ENCODE data around the gene MARCKSL1.
A peak's percentile ranks its signal among the peaks of the same experiment; 100 is the strongest.
"Not testable (repeated sequence)": the region's sequence is repeated elsewhere in the genome, so short reads cannot be mapped to it uniquely, and the experiment has no call there.

The MARCKSL1 gene

DNA sequence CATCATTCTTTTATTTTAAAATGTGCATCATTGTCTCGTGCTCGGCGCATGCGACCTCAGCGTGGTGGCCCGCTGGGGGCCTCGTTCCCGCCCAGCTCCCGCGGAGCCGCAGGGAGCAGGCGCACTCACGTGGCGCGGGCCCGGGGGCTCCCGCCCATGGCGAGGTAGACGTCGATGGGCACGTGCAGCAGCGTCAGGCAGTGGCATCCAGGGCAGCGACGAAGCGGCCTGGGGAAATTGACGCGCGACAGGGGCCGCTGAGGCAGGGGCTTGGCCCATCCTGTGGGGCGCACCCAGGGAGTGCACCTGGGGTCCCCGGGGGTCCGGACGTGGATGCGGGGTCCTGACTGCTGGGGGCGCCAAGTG lies 25.3 kb upstream of the MARCKSL1 start:
- H3K27me3 ChIP-seq (replicated peaks in 2 of 5; ENCODE audit: control insufficient read depth in 4 of 5, insufficient read depth in 5 of 5, low read length in 4 of 5): peaks cover 0 to 14% (median 2%) of the 10 kb centered on the region in 5 experiments
- no peak overlapping the region for H3K27ac ChIP-seq (ENCODE audit: insufficient read depth in 1 of 2, low read depth in 1 of 2, low read length in 2 of 2, poor library complexity in 1 of 2, severe bottlenecking in 2 of 2)
- CTCF ChIA-PET: interaction anchor here (1.6 kb wide), 1 partner anchor 145 kb away, joined by 3 read pairs; no protein-coding TSS in a partner anchor
- H3K4me1 ChIP-seq (ENCODE audit: control extremely low read depth in 1 of 4, control insufficient read depth in 4 of 4, insufficient read depth in 4 of 4, low read length in 3 of 4): peaks cover 3 to 18% (median 15%) of the 10 kb centered on the region in 4 experiments
- no peaks in the 10 kb centered on the region for H3K9me3 ChIP-seq (ENCODE audit: control extremely low read depth in 1 of 5, control insufficient read depth in 4 of 5, insufficient read depth in 2 of 5, low read depth in 1 of 5, low read length in 4 of 5)
- POLR2A ChIA-PET: interaction anchor here (2.9 kb wide), 1 partner anchor 26 kb away, joined by 13 read pairs; the partner anchor contains the start of gene MARCKSL1
- H3K36me3 ChIP-seq (ENCODE audit: control insufficient read depth in 4 of 4, insufficient read depth in 4 of 4, low read length in 3 of 4): peaks cover 2 to 22% (median 22%) of the 10 kb centered on the region in 4 experiments
- DNase-seq: peak in 1 of 3 donors; percentile 25
- no peak overlapping the region for H3K4me3 ChIP-seq (ENCODE audit: control insufficient read depth in 1 of 7, extremely low read depth in 1 of 7, insufficient read depth in 4 of 7, low read depth in 2 of 7, low read length in 6 of 7)
- WGBS (ENCODE audit: insufficient coverage): 55% methylated on average over 12 of the region's 35 CpGs

GRCh38 chr1:32358435-32358834 lies 22.4 kb upstream of the MARCKSL1 start:
- ChIA-PET POLR2A (no interaction called here), CTCF (interaction anchor here (1.0 to 2.1 kb wide), 2 partner anchors 8 to 21 kb away, joined by 3 to 9 read pairs; no protein-coding TSS in a partner anchor)

DNA sequence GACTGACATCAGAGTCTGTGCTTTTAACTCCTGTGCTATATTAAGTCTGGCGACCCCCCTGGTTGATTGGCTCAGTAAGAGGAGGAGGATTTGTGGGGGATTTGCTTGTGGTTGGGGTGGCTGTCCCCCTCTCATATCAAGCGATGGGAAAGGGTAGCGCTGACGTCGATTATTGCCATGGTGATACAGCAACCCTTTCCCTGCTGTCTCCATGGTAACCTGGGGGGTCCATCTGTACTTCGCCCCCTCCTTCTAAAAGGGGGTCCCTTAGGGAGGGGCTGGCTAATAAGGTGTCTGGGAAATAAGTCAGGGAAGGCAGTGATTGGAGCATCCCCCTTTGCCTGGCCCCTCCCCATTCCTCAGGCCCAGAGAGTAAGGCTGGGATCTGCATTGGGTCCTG lies 21.6 kb upstream of the MARCKSL1 start:
- POLR2A ChIA-PET: no interaction called here

More at GRCh38 chr1:32358435-32358834, 22.4 kb upstream of the MARCKSL1 start:
- peaks cover 0 to 14% (median 2%) of the 10 kb centered on the region in 5 experiments for H3K27me3 ChIP-seq (replicated peaks in 2 of 5; ENCODE audit: control insufficient read depth in 4 of 5, insufficient read depth in 5 of 5, low read length in 4 of 5)
- H3K36me3 ChIP-seq (ENCODE audit: control insufficient read depth in 4 of 4, insufficient read depth in 4 of 4, low read length in 3 of 4): peaks cover 0 to 4% (median 2%) of the 10 kb centered on the region in 4 experiments
- peaks cover 3 to 20% (median 17%) of the 10 kb centered on the region in 4 experiments for H3K4me1 ChIP-seq (ENCODE audit: control extremely low read depth in 1 of 4, control insufficient read depth in 4 of 4, insufficient read depth in 4 of 4, low read length in 3 of 4)
- H3K27ac ChIP-seq (ENCODE audit: insufficient read depth in 1 of 2, low read depth in 1 of 2, low read length in 2 of 2, poor library complexity in 1 of 2, severe bottlenecking in 2 of 2): no peak overlapping the region
- no peak overlapping the region for H3K4me3 ChIP-seq (ENCODE audit: control insufficient read depth in 1 of 7, extremely low read depth in 1 of 7, insufficient read depth in 4 of 7, low read depth in 2 of 7, low read length in 6 of 7)
- 100% methylated on average over 3 of the region's 3 CpGs for WGBS (ENCODE audit: insufficient coverage)
- H3K9me3 ChIP-seq (ENCODE audit: control extremely low read depth in 1 of 5, control insufficient read depth in 4 of 5, insufficient read depth in 2 of 5, low read depth in 1 of 5, low read length in 4 of 5): no peaks in the 10 kb centered on the region
- no peak for DNase-seq

GRCh38 chr1:32356478-32356877 lies 20.4 kb upstream of the MARCKSL1 start:
- peaks cover 3 to 29% (median 18%) of the 10 kb centered on the region in 4 experiments for H3K4me1 ChIP-seq (ENCODE audit: control extremely low read depth in 1 of 4, control insufficient read depth in 4 of 4, insufficient read depth in 4 of 4, low read length in 3 of 4)
- H3K27me3 ChIP-seq (replicated peaks in 2 of 5; ENCODE audit: control insufficient read depth in 4 of 5, insufficient read depth in 5 of 5, low read length in 4 of 5): peaks cover 0 to 4% (median 0%) of the 10 kb centered on the region in 5 experiments
- no peaks in the 10 kb centered on the region for H3K9me3 ChIP-seq (ENCODE audit: control extremely low read depth in 1 of 5, control insufficient read depth in 4 of 5, insufficient read depth in 2 of 5, low read depth in 1 of 5, low read length in 4 of 5)
- ChIA-PET POLR2A (interaction anchor here (0.6 kb wide), 2 partner anchors 16 to 153 kb away, joined by 3 to 4 read pairs; no protein-coding TSS in a partner anchor), CTCF (interaction anchor here (1.5 kb wide), 1 partner anchor 24 kb away, joined by 3 read pairs; no protein-coding TSS in a partner anchor)
- no peak for DNase-seq
- no peaks in the 10 kb centered on the region for H3K36me3 ChIP-seq (ENCODE audit: control insufficient read depth in 4 of 4, insufficient read depth in 4 of 4, low read length in 3 of 4)
- 100% methylated on average over 1 of the region's 1 CpG for WGBS (ENCODE audit: insufficient coverage)
- no peak overlapping the region for H3K4me3 ChIP-seq (ENCODE audit: control insufficient read depth in 1 of 7, extremely low read depth in 1 of 7, insufficient read depth in 4 of 7, low read depth in 2 of 7, low read length in 6 of 7)
- no peak overlapping the region for H3K27ac ChIP-seq (ENCODE audit: insufficient read depth in 1 of 2, low read depth in 1 of 2, low read length in 2 of 2, poor library complexity in 1 of 2, severe bottlenecking in 2 of 2)

More for the DNA sequence above, 21.6 kb upstream of the MARCKSL1 start:
- DNase-seq: no peak
- Histone ChIP-seq H3K4me1 (ENCODE audit: control extremely low read depth in 1 of 4, control insufficient read depth in 4 of 4, insufficient read depth in 4 of 4, low read length in 3 of 4) (peaks cover 3 to 26% (median 21%) of the 10 kb centered on the region in 4 experiments), H3K4me3 (ENCODE audit: control insufficient read depth in 1 of 7, extremely low read depth in 1 of 7, insufficient read depth in 4 of 7, low read depth in 2 of 7, low read length in 6 of 7) (no peak overlapping the region), H3K9me3 (ENCODE audit: control extremely low read depth in 1 of 5, control insufficient read depth in 4 of 5, insufficient read depth in 2 of 5, low read depth in 1 of 5, low read length in 4 of 5) (no peaks in the 10 kb centered on the region), H3K27ac (ENCODE audit: insufficient read depth in 1 of 2, low read depth in 1 of 2, low read length in 2 of 2, poor library complexity in 1 of 2, severe bottlenecking in 2 of 2) (no peak overlapping the region), H3K27me3 (replicated peaks in 2 of 5; ENCODE audit: control insufficient read depth in 4 of 5, insufficient read depth in 5 of 5, low read length in 4 of 5) (peaks cover 0 to 13% (median 2%) of the 10 kb centered on the region in 5 experiments), H3K36me3 (ENCODE audit: control insufficient read depth in 4 of 4, insufficient read depth in 4 of 4, low read length in 3 of 4) (no peaks in the 10 kb centered on the region)
- WGBS (ENCODE audit: insufficient coverage): 88% methylated on average over 5 of the region's 6 CpGs
- CTCF ChIA-PET: interaction anchor here (1.0 to 2.1 kb wide), 2 partner anchors 9 to 20 kb away, joined by 3 to 9 read pairs; no protein-coding TSS in a partner anchor

- POLR2A ChIA-PET: interaction anchor here (0.6 kb wide), 2 partner anchors 16 to 152 kb away, joined by 3 to 4 read pairs; no protein-coding TSS in a partner anchor
- H3K27me3 ChIP-seq (replicated peaks in 2 of 5; ENCODE audit: control insufficient read depth in 4 of 5, insufficient read depth in 5 of 5, low read length in 4 of 5); H3K27ac ChIP-seq (ENCODE audit: insufficient read depth in 1 of 2, low read depth in 1 of 2, low read length in 2 of 2, poor library complexity in 1 of 2, severe bottlenecking in 2 of 2); H3K36me3 ChIP-seq (ENCODE audit: control insufficient read depth in 4 of 4, insufficient read depth in 4 of 4, low read length in 3 of 4); H3K4me3 ChIP-seq (ENCODE audit: control insufficient read depth in 1 of 7, extremely low read depth in 1 of 7, insufficient read depth in 4 of 7, low read depth in 2 of 7, low read length in 6 of 7); H3K9me3 ChIP-seq (ENCODE audit: control extremely low read depth in 1 of 5, control insufficient read depth in 4 of 5, insufficient read depth in 2 of 5, low read depth in 1 of 5, low read length in 4 of 5); DNase-seq: not testable (repeated sequence)
- 92% methylated on average over 6 of the region's 6 CpGs for WGBS (ENCODE audit: insufficient coverage)
- H3K4me1 ChIP-seq (ENCODE audit: control extremely low read depth in 1 of 4, control insufficient read depth in 4 of 4, insufficient read depth in 4 of 4, low read length in 3 of 4): peaks cover 3 to 31% (median 16%) of the 10 kb centered on the region in 4 experiments
- CTCF ChIA-PET: interaction anchor here (0.9 to 2.2 kb wide), 4 partner anchors 16 to 109 kb away, joined by 3 to 5 read pairs (median 3); partner anchors contain the start of genes FAM167B and MARCKSL1
These were observed 19.7 kb upstream of the MARCKSL1 start for GRCh38 chr1:32355778-32356177.

GRCh38 chr1:32353886-32354570 lies 18.0 kb upstream of the MARCKSL1 start:
- Histone ChIP-seq H3K27me3 (replicated peaks in 2 of 5; ENCODE audit: control insufficient read depth in 4 of 5, insufficient read depth in 5 of 5, low read length in 4 of 5) (no peaks in the 10 kb centered on the region), H3K27ac (ENCODE audit: insufficient read depth in 1 of 2, low read depth in 1 of 2, low read length in 2 of 2, poor library complexity in 1 of 2, severe bottlenecking in 2 of 2) (no peak overlapping the region), H3K36me3 (ENCODE audit: control insufficient read depth in 4 of 4, insufficient read depth in 4 of 4, low read length in 3 of 4) (no peaks in the 10 kb centered on the region), H3K4me1 (ENCODE audit: control extremely low read depth in 1 of 4, control insufficient read depth in 4 of 4, insufficient read depth in 4 of 4, low read length in 3 of 4) (peaks cover 4 to 40% (median 29%) of the 10 kb centered on the region in 4 experiments), H3K4me3 (ENCODE audit: control insufficient read depth in 1 of 7, extremely low read depth in 1 of 7, insufficient read depth in 4 of 7, low read depth in 2 of 7, low read length in 6 of 7) (no peak overlapping the region), H3K9me3 (ENCODE audit: control extremely low read depth in 1 of 5, control insufficient read depth in 4 of 5, insufficient read depth in 2 of 5, low read depth in 1 of 5, low read length in 4 of 5) (no peaks in the 10 kb centered on the region)
- CTCF ChIA-PET: interaction anchor here (0.9 to 2.2 kb wide), 7 partner anchors 9 to 33 kb away, joined by 3 to 5 read pairs (median 4); partner anchors contain the start of gene MARCKSL1
- no peak for DNase-seq
- POLR2A ChIA-PET: interaction anchor here (1.1 kb wide), 1 partner anchor 18 kb away, joined by 4 read pairs; the partner anchor contains the start of gene MARCKSL1
- WGBS (ENCODE audit: insufficient coverage): 73% methylated on average over 2 of the region's 2 CpGs

Measured in common myeloid progenitor, CD34-positive (primary cell).